ENCODE data around the gene PDZD4.

GRCh38 chrX:153818571-153819383 lies 11.6 kb downstream of the PDZD4 start:
- no peak for TF ChIP-seq EP300 (IDR thresholded peaks at IDR 0.05; ENCODE audit: low read depth)
- TF ChIP-seq POLR2AphosphoS5 (IDR thresholded peaks at IDR 0.05): no peak

All from transverse colon (tissue), 3 donors.